IMR-90 (cell line): ENCODE results near the gene CIITA. TPM values are rescaled to one million over a fixed set of nuclear protein-coding genes. Genes with fewer than 3 reads are reported as not detected.

Experiments
- ATAC-seq: fragments of 200-7000 bp; cut with Tn5 transposase; 2 replicates; pipeline ENCODE4 v1.9.1; 2020; ENCODE audit warnings: low read depth, mild to moderate bottlenecking, moderate library complexity
- BruUV-seq: library from RNA; stranded (reverse); fragments of 400-500 nt; replicated peaks from 2 replicates; lab custom pipeline; 2021; lab: Mats Ljungman, UMichigan
- CTCF ChIA-PET: fragments of 300-600 bp; formaldehyde crosslinking; extraction: SDS; loops from one replicate; lab custom pipeline; 2021; ENCODE audit warnings: antibody characterized with exemption; lab: Yijun Ruan, JAX
- POLR2A ChIA-PET: fragments of 300-600 bp; sonication (Branson Sonifier 250); formaldehyde crosslinking; loops from one replicate; lab custom pipeline; 2022; ENCODE audit warnings: antibody characterized with exemption; ENCODE audit not compliant: unreplicated experiment; lab: Charles Lee
- DNase-seq: peaks from one replicate; pipeline ENCODE4 v3.0.0; 2013
- H2AFZ ChIP-seq: replicated peaks from 2 replicates; pipeline ENCODE3; 2013; ENCODE audit warnings: low read length, mild to moderate bottlenecking; ENCODE audit not compliant: poor library complexity
- H2AK5ac ChIP-seq: 2 replicates; pipeline ENCODE4 v1.6.1; 2013; ENCODE audit warnings: low read depth, low read length, inconsistent platforms
- H2AK9ac ChIP-seq: replicated peaks from 2 replicates; pipeline ENCODE3; 2013; ENCODE audit warnings: mild to moderate bottlenecking, low read depth, low read length, moderate library complexity; ENCODE audit not compliant: poor library complexity
- H2BK120ac ChIP-seq: 2 replicates; pipeline ENCODE4 v1.6.1; 2013; ENCODE audit warnings: low read depth, low read length, inconsistent platforms
- H2BK15ac ChIP-seq: 3 replicates; pipeline ENCODE4 v1.6.1; 2013; ENCODE audit warnings: low read depth, low read length, inconsistent platforms
- H2BK20ac ChIP-seq: 2 replicates; pipeline ENCODE4 v1.6.1; 2013; ENCODE audit warnings: low read depth, mild to moderate bottlenecking, inconsistent platforms, low read length, moderate library complexity
- H2BK5ac ChIP-seq: 2 replicates; pipeline ENCODE4 v1.6.1; 2013; ENCODE audit warnings: mild to moderate bottlenecking, low read depth, low read length, inconsistent platforms; ENCODE audit not compliant: poor library complexity, severe bottlenecking
- H3K14ac ChIP-seq: replicated peaks from 2 replicates; pipeline ENCODE4 v1.6.1; 2013; ENCODE audit warnings: low read depth, low read length, inconsistent platforms
- H3K18ac ChIP-seq: 2 replicates; pipeline ENCODE4 v1.6.1; 2013; ENCODE audit warnings: low read depth, low read length, control low read depth
- H3K23ac ChIP-seq: 2 replicates; pipeline ENCODE4 v1.6.1; 2013; ENCODE audit warnings: low read depth, low read length, inconsistent platforms
- H3K27ac ChIP-seq: 2 replicates; pipeline ENCODE4 v1.5.1; 2013; ENCODE audit warnings: mild to moderate bottlenecking, control low read depth, low read length; ENCODE audit not compliant: insufficient read depth
- H3K27me3 ChIP-seq: 2 replicates; pipeline ENCODE4 v1.6.1; 2013; ENCODE audit warnings: low read length; ENCODE audit not compliant: control insufficient read depth, insufficient read depth
- H3K36me3 ChIP-seq: 2 replicates; pipeline ENCODE4 v1.6.1; 2013; ENCODE audit warnings: low read length, mixed read lengths; ENCODE audit not compliant: control insufficient read depth, insufficient read depth
- H3K4ac ChIP-seq: 2 replicates; pipeline ENCODE4 v1.6.1; 2013; ENCODE audit warnings: low read depth, low read length, inconsistent platforms
- H3K4me1 ChIP-seq: 2 replicates; pipeline ENCODE4 v1.6.1; 2013; ENCODE audit warnings: low read length, mixed read lengths; ENCODE audit not compliant: control insufficient read depth, insufficient read depth
- H3K4me2 ChIP-seq: 2 replicates; pipeline ENCODE4 v1.6.1; 2013; ENCODE audit warnings: low read depth, mild to moderate bottlenecking, control low read depth, low read length, moderate library complexity
- H3K4me3 ChIP-seq: 2 replicates; pipeline ENCODE4 v1.5.1; 2013; ENCODE audit warnings: low read depth, mild to moderate bottlenecking, control low read depth, low read length, moderate library complexity; ENCODE audit not compliant: insufficient read depth
- H3K56ac ChIP-seq: 2 replicates; pipeline ENCODE4 v1.6.1; 2013; ENCODE audit warnings: low read length, inconsistent platforms; ENCODE audit not compliant: insufficient read depth; ENCODE audit errors: extremely low read depth
- H3K79me1 ChIP-seq, 2 experiments: 2 replicates each; pipeline ENCODE4 v1.6.1; 2013; ENCODE audit warnings: low read length in 2 of 2, inconsistent platforms in 1 of 2, low read depth in 1 of 2
- H3K9ac ChIP-seq: 2 replicates; pipeline ENCODE4 v1.6.1; 2013; ENCODE audit warnings: low read depth, low read length, control low read depth
- H3K9me1 ChIP-seq: 2 replicates; pipeline ENCODE4 v1.6.1; 2013; ENCODE audit warnings: low read length, inconsistent platforms; ENCODE audit not compliant: insufficient read depth
- H3K9me3 ChIP-seq: 2 replicates; pipeline ENCODE4 v1.6.1; 2013; ENCODE audit warnings: low read length; ENCODE audit not compliant: control insufficient read depth, insufficient read depth
- H4K20me1 ChIP-seq: 2 replicates; pipeline ENCODE4 v1.6.1; 2013; ENCODE audit warnings: low read length, inconsistent platforms; ENCODE audit not compliant: insufficient read depth
- H4K5ac ChIP-seq: 2 replicates; pipeline ENCODE4 v1.6.1; 2013; ENCODE audit warnings: mild to moderate bottlenecking, low read depth, low read length, control low read depth
- H4K8ac ChIP-seq, 2 experiments: 2 replicates each; pipeline ENCODE4 v1.6.1; 2013; ENCODE audit warnings: low read depth in 2 of 2, low read length in 2 of 2, control low read depth in 1 of 2, inconsistent platforms in 1 of 2
- H4K91ac ChIP-seq: 2 replicates; pipeline ENCODE4 v1.6.1; 2013; ENCODE audit warnings: low read depth, low read length, inconsistent platforms; ENCODE audit not compliant: insufficient read depth
- BHLHE40 ChIP-seq: fragments of 150-350 bp; IDR thresholded peaks from 2 replicates; pipeline ENCODE4 v1.6.1; 2016; ENCODE audit warnings: mild to moderate bottlenecking, low read depth, low read length
- CEBPB ChIP-seq: IDR thresholded peaks from 2 replicates; pipeline ENCODE4 v1.6.1; 2012; ENCODE audit warnings: low read depth, low read length, improper control_type of control experiment
- CHD1 ChIP-seq: IDR thresholded peaks from 2 replicates; pipeline ENCODE4 v1.6.1; 2012; ENCODE audit warnings: low read depth, low read length, improper control_type of control experiment
- FOS ChIP-seq: fragments of 150-350 bp; IDR thresholded peaks from 2 replicates; pipeline ENCODE4 v1.6.1; 2016; ENCODE audit warnings: low read depth, low read length
- MAZ ChIP-seq: IDR thresholded peaks from 2 replicates; pipeline ENCODE4 v1.6.1; 2012; ENCODE audit warnings: low read depth, mild to moderate bottlenecking, low read length, improper control_type of control experiment, moderate library complexity, borderline replicate concordance
- MXI1 ChIP-seq: IDR thresholded peaks from 2 replicates; pipeline ENCODE4 v1.6.1; 2012; ENCODE audit warnings: low read depth, mild to moderate bottlenecking, low read length, moderate library complexity, borderline replicate concordance
- NFE2L2 ChIP-seq: fragments of 150-350 bp; IDR thresholded peaks from 2 replicates; pipeline ENCODE4 v1.6.1; 2016; ENCODE audit warnings: low read depth, mild to moderate bottlenecking, low read length
- POLR2A ChIP-seq: IDR thresholded peaks from 2 replicates; pipeline ENCODE4 v1.6.1; 2012; ENCODE audit warnings: mild to moderate bottlenecking, low read depth, low read length
- RCOR1 ChIP-seq: IDR thresholded peaks from 2 replicates; pipeline ENCODE4 v1.6.1; 2012; ENCODE audit warnings: mild to moderate bottlenecking, low read length, improper control_type of control experiment; ENCODE audit not compliant: insufficient replicate concordance
- WGBS, 2 experiments: methylation state at CpG; one replicate each; pipeline versions ENCODE4 v1.1.5 to v1.1.7; 2013; ENCODE audit warnings: missing lambda C conversion rate in 2 of 2; ENCODE audit not compliant: insufficient read length in 1 of 2; ENCODE audit errors: extremely low coverage in 2 of 2; 5-methylcytosine and 5-hydroxymethylcytosine counted together
- dilution Hi-C: fragments of 300-500 bp; cut with HindIII; formaldehyde crosslinking; loops from one replicate; pipeline ENCODE4 v1.14.3; 2018; ENCODE audit warnings: low sequenced_read_pairs; ENCODE audit not compliant: unreplicated experiment
- in situ Hi-C: fragments of 300-500 bp; cut with MboI; formaldehyde crosslinking; loops from 3 replicates; pipeline ENCODE4 v1.14.3; 2019; ENCODE audit warnings: low sequenced_read_pairs, inconsistent platforms, mixed read lengths
- intact Hi-C: fragments of 100-400 bp; cut with micrococcal nuclease; formaldehyde crosslinking; loops from 2 replicates; pipeline ENCODE4 v1.10.0; 2022
- polyA plus RNA-seq, 3 experiments: library from polyadenylated mRNA; depleted of rRNA; stranded (reverse); fragments of >200 nt; gene quantifications; 2 replicates each; pipeline ENCODE4 v1.2.3, GENCODE V29; 2012; ENCODE audit warnings: low replicate concordance in 1 of 3
- total RNA-seq: library from RNA; depleted of rRNA; stranded (reverse); fragments of >200 nt; gene quantifications from 2 replicates; pipeline ENCODE4 v1.2.3, GENCODE V29; 2012
- TF ChIP-seq, protein P1 (sequence below): fragments of 150-350 bp; IDR thresholded peaks from 2 replicates; pipeline ENCODE4 v1.6.1; 2017; ENCODE audit warnings: mild to moderate bottlenecking, antibody characterized with exemption, low read length, low read depth
- TF ChIP-seq, protein P2 (sequence below): conservative IDR thresholded peaks from 2 replicates; pipeline ENCODE4 v1.5.1; 2012; ENCODE audit warnings: mild to moderate bottlenecking, low read depth, low read length, improper control_type of control experiment

Gene CIITA
- total and polyA plus RNA-seq, 2 of the 4 experiments (the other 2 are of a cell fraction): 0.10 TPM; not detected in 1

GRCh38 chr16:10876315-10876714 lies 687 bp upstream of the CIITA start:
- Histone ChIP-seq H2BK120ac (no peak overlapping the region), H4K91ac (no peak overlapping the region), H2BK15ac (no peak overlapping the region), H3K4ac (no peak overlapping the region), H3K23ac (no peak overlapping the region), H3K56ac (no peak overlapping the region), H4K8ac (no peak overlapping the region), H2AK9ac (no peak overlapping the region), H3K79me1 (no peaks in the 10 kb centered on the region), H3K4me2 (no peak overlapping the region), H3K27me3 (peaks cover 44% of the 10 kb centered on the region), H3K9me1 (0 out of 2 replicates have a peak, but pooled peaks cover 3% of the 10 kb centered on the region), H3K9ac (no peak overlapping the region), H3K9me3 (no peaks in the 10 kb centered on the region), H4K20me1 (no peaks in the 10 kb centered on the region), H2AFZ (no peak overlapping the region), H4K5ac (no peak overlapping the region), H3K27ac (no peak overlapping the region), H3K18ac (no peak overlapping the region), H2AK5ac (no peak overlapping the region), H3K4me3 (no peak overlapping the region), H2BK20ac (no peak overlapping the region), H3K36me3 (no peaks in the 10 kb centered on the region), H2BK5ac (no peak overlapping the region), H3K14ac (no peak overlapping the region), H3K4me1 (peaks cover 3% of the 10 kb centered on the region)
- TF ChIP-seq POLR2A (no peak), RCOR1 (no peak), NFE2L2 (no peak), MAZ (no peak), CEBPB (no peak), BHLHE40 (no peak), MXI1 (no peak), CHD1 (no peak), FOS (no peak)
- TF ChIP-seq, protein P1, sequence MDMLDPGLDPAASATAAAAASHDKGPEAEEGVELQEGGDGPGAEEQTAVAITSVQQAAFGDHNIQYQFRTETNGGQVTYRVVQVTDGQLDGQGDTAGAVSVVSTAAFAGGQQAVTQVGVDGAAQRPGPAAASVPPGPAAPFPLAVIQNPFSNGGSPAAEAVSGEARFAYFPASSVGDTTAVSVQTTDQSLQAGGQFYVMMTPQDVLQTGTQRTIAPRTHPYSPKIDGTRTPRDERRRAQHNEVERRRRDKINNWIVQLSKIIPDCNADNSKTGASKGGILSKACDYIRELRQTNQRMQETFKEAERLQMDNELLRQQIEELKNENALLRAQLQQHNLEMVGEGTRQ: no peak
- TF ChIP-seq, protein P2, sequence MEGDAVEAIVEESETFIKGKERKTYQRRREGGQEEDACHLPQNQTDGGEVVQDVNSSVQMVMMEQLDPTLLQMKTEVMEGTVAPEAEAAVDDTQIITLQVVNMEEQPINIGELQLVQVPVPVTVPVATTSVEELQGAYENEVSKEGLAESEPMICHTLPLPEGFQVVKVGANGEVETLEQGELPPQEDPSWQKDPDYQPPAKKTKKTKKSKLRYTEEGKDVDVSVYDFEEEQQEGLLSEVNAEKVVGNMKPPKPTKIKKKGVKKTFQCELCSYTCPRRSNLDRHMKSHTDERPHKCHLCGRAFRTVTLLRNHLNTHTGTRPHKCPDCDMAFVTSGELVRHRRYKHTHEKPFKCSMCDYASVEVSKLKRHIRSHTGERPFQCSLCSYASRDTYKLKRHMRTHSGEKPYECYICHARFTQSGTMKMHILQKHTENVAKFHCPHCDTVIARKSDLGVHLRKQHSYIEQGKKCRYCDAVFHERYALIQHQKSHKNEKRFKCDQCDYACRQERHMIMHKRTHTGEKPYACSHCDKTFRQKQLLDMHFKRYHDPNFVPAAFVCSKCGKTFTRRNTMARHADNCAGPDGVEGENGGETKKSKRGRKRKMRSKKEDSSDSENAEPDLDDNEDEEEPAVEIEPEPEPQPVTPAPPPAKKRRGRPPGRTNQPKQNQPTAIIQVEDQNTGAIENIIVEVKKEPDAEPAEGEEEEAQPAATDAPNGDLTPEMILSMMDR: no peak
- POLR2A ChIA-PET: no interaction called here
- no CpG with 5 or more reads among the region's 2 CpGs for WGBS, 2 experiments
- intact Hi-C loops: no loop called here
- DNase-seq (no peak), ATAC-seq (no peak)
- in situ Hi-C loops: no loop called here
- dilution Hi-C loops: no loop called here
- no TSS peak for BruUV-seq
- CTCF ChIA-PET: no interaction called here
